Esophagus (tissue), 2 donors: ENCODE results near the gene HLA-DRB1. TPM values are rescaled to one million over a fixed set of nuclear protein-coding genes. Genes with fewer than 3 reads are reported as not detected.
"Not testable (repeated sequence)": the region's sequence is repeated elsewhere in the genome, so short reads cannot be mapped to it uniquely, and the experiment has no call there.

Source experiments
- H3K27ac ChIP-seq, 2 donors: one replicate each; pipeline ENCODE4 v1.5.1; 2013; ENCODE audit warnings: low read depth in 2 of 2, mild to moderate bottlenecking in 2 of 2, inconsistent platforms in 1 of 2, low read length in 1 of 2, moderate library complexity in 1 of 2
- H3K27me3 ChIP-seq, 2 donors: one replicate each; pipeline ENCODE4 v1.6.1; 2013; ENCODE audit warnings: low read length in 2 of 2, control low read depth in 1 of 2, mild to moderate bottlenecking in 1 of 2; ENCODE audit not compliant: insufficient read depth in 2 of 2, control insufficient read depth in 1 of 2
- H3K36me3 ChIP-seq, 2 donors: one replicate each; pipeline ENCODE4 v1.6.1; 2013; ENCODE audit warnings: low read length in 1 of 2; ENCODE audit not compliant: control insufficient read depth in 2 of 2, insufficient read depth in 2 of 2
- H3K4me1 ChIP-seq, 2 donors: one replicate each; pipeline ENCODE4 v1.6.1; 2013; ENCODE audit warnings: low read length in 1 of 2; ENCODE audit not compliant: control insufficient read depth in 2 of 2, insufficient read depth in 2 of 2
- H3K4me3 ChIP-seq, 2 donors: one replicate each; pipeline ENCODE4 v1.5.1; 2013; ENCODE audit warnings: low read length in 2 of 2, mild to moderate bottlenecking in 2 of 2, low read depth in 1 of 2, moderate library complexity in 1 of 2
- H3K9me3 ChIP-seq, 2 donors: one replicate each; pipeline ENCODE4 v1.6.1; 2013; ENCODE audit warnings: mild to moderate bottlenecking in 2 of 2, low read depth in 1 of 2, low read length in 1 of 2, moderate library complexity in 1 of 2; ENCODE audit not compliant: control insufficient read depth in 2 of 2, insufficient read depth in 1 of 2
- WGBS, 2 donors: extraction: QIAGEN DNeasy Blood & Tissue Kit; methylation state at CpG; one replicate each; pipeline ENCODE4 v1.1.7; 2013; 5-methylcytosine and 5-hydroxymethylcytosine counted together
- polyA plus RNA-seq, 2 donors: library from polyadenylated mRNA; stranded (reverse); fragments of 200-250 nt; gene quantifications; one replicate each; pipeline ENCODE4 v1.2.3, GENCODE V29; 2013
- donor health status: healthy with polysubstance abuse.
- donor health status: Bipolar disorder and iron deficiency.

Gene HLA-DRB1
- polyA plus RNA-seq, 2 donors: 7.7 to 40.3 TPM

- 0% methylated on average over 3 of the region's 3 CpGs for WGBS, 2 donors
- H3K9me3 ChIP-seq, H3K4me1 ChIP-seq, H3K36me3 ChIP-seq, H3K27ac ChIP-seq, H3K27me3 ChIP-seq, H3K4me3 ChIP-seq: not testable (repeated sequence)
Measured at GRCh38 chr6:32530431-32530793, 59.2 kb downstream of the HLA-DRB1 start.

DNA sequence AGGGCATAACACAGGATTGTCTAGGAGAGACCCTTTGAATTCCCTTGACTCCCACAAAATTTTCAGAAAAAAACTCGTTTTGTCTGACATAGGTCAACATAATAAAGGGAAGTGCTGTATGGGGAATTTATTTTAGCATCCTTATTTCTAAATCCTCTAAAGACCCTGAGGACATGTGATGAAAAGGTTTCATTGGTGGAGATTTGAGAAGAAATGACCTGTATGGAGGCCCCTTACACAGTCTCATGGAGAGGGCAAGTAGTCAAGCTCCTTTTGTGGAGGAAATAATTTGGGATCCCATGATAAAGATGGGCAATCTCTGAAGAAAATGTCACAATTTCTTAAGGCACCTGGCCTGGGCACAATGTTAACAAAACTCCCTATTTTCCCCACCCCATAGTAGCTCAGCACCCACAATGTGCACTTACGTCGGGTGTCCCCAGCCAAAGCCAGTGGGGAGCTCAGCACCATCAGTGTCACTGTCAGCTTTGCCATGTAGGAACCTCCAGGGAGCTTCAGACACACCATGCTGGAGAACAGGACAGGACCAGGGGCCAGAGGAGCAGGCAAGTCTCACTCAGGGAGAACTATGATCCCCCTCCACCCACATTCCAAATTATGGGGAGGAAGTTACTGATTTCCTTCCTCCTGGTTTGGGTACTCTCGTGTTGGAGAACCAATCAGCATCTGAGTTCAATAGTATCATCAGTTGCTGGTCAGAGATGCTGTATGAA is 59.8 kb downstream of the HLA-DRB1 start, which contains the start of gene HLA-DRB5:
Gene HLA-DRB5 (minus strand): TSS at position 591 of the 734 bp plus-strand sequence. CDS start 63 bp downstream, at position 528.
- WGBS, 2 donors: 25 to 26% methylated on average over 3 of the region's 4 CpGs
- Histone ChIP-seq H3K36me3 (no peaks in the 10 kb centered on the region), H3K4me1 (no peaks in the 10 kb centered on the region), H3K27ac (peak within 1 kb of the TSS in 1 of 2 donors; percentile 4), H3K27me3 (no peaks in the 10 kb centered on the region), H3K4me3 (peak within 1 kb of the TSS in 1 of 2 donors; percentile 26), H3K9me3 (no peaks in the 10 kb centered on the region)

Other genes with a start within 250 kb of the HLA-DRB1 start
- not detected for gene TSBP1, start 217.9 kb downstream of the HLA-DRB1 start, polyA plus RNA-seq
- not detected for gene BTNL2, start 182.7 kb downstream of the HLA-DRB1 start, polyA plus RNA-seq
- gene HLA-DRA, start 150.0 kb downstream of the HLA-DRB1 start, polyA plus RNA-seq: 100 to 1,000 TPM in 1 of 2 donors, 10 to 100 TPM in 1; 25.7 to 132 TPM
- gene HLA-DRB5, start 59.6 kb downstream of the HLA-DRB1 start, polyA plus RNA-seq: under 1 TPM; 0.08 to 0.34 TPM
- 10 to 100 TPM in 1 of 2 donors, 1 to 10 TPM in 1; 2.8 to 42.9 TPM for gene HLA-DQA1, start 47.6 kb upstream of the HLA-DRB1 start, polyA plus RNA-seq
- gene HLA-DQB1, start 76.8 kb upstream of the HLA-DRB1 start, polyA plus RNA-seq: 10 to 100 TPM; 16.5 to 53.2 TPM
- gene HLA-DQA2, start 151.5 kb upstream of the HLA-DRB1 start, polyA plus RNA-seq: under 1 TPM in 1 of 2 donors, not detected in 1; 0.24 TPM
- 10 to 100 TPM in 1 of 2 donors, under 1 TPM in 1; 0.51 to 11.9 TPM for gene HLA-DQB2, start 173.7 kb upstream of the HLA-DRB1 start, polyA plus RNA-seq
- gene HLA-DOB, start 227.2 kb upstream of the HLA-DRB1 start, polyA plus RNA-seq: 1 to 10 TPM in 1 of 2 donors, under 1 TPM in 1; 0.75 to 1.9 TPM
- 10 to 100 TPM; 19.3 to 40.5 TPM for gene TAP2, start 248.9 kb upstream of the HLA-DRB1 start, polyA plus RNA-seq